Smooth muscle cell (in vitro differentiated cells): Measurements from ENCODE around the gene LYL1. TPM values are rescaled to one million over a fixed set of nuclear protein-coding genes. Genes with fewer than 3 reads are reported as not detected.

Source experiments
- DNase-seq: peaks from one replicate; lab custom pipeline; 2025; ENCODE audit not compliant: unreplicated experiment; lab: John Stamatoyannopoulos, UW
- H2AFZ ChIP-seq: fragments of 200-600 bp; sonication (generic); 2 replicates; pipeline ENCODE4 v1.6.0; 2016; ENCODE audit warnings: antibody characterized with exemption, low read depth, mild to moderate bottlenecking
- H3F3A ChIP-seq: fragments of 200-600 bp; sonication (generic); 2 replicates; pipeline ENCODE4 v1.6.0; 2017; ENCODE audit warnings: antibody characterized with exemption, low read depth
- H3K27ac ChIP-seq: fragments of 200-600 bp; sonication (generic); 2 replicates; pipeline ENCODE4 v1.5.1; 2016; ENCODE audit warnings: low read depth, mild to moderate bottlenecking
- H3K27me3 ChIP-seq: fragments of 200-600 bp; sonication (generic); 2 replicates; pipeline ENCODE4 v1.6.1; 2016; ENCODE audit warnings: low read depth, mild to moderate bottlenecking
- H3K36me3 ChIP-seq: fragments of 200-600 bp; sonication (generic); 2 replicates; pipeline ENCODE4 v1.5.1; 2016; ENCODE audit warnings: low read depth
- H3K4me1 ChIP-seq: fragments of 200-600 bp; sonication (generic); 2 replicates; pipeline ENCODE4 v1.5.1; 2016; ENCODE audit warnings: low read depth
- H3K4me2 ChIP-seq: fragments of 200-600 bp; sonication (generic); 2 replicates; pipeline ENCODE4 v1.6.0; 2016; ENCODE audit warnings: mild to moderate bottlenecking
- H3K4me3 ChIP-seq: fragments of 200-600 bp; sonication (generic); 2 replicates; pipeline ENCODE4 v1.5.1; 2016; ENCODE audit warnings: mild to moderate bottlenecking
- H3K79me2 ChIP-seq: fragments of 200-600 bp; sonication (generic); 2 replicates; pipeline ENCODE4 v1.6.0; 2016; ENCODE audit warnings: low read depth, mild to moderate bottlenecking
- H3K9ac ChIP-seq: fragments of 200-600 bp; sonication (generic); 2 replicates; pipeline ENCODE4 v1.6.0; 2016; ENCODE audit warnings: low read depth
- H3K9me3 ChIP-seq: fragments of 200-600 bp; sonication (generic); replicated peaks from 2 replicates; pipeline ENCODE4 v1.5.1; 2016; ENCODE audit warnings: low read depth
- H4K20me1 ChIP-seq: fragments of 200-600 bp; sonication (generic); 2 replicates; pipeline ENCODE4 v1.6.0; 2016; ENCODE audit warnings: low read depth
- WGBS: methylation state at CpG from one replicate; pipeline ENCODE4 v1.1.7; 2016; ENCODE audit warnings: low lambda C conversion rate; 5-methylcytosine and 5-hydroxymethylcytosine counted together
- polyA plus RNA-seq: library from polyadenylated mRNA; unstranded; fragments of >200 nt; fragmentation: Nextera tagmentation; extraction: Ambion mirVana; gene quantifications from 2 replicates; pipeline ENCODE4 v1.2.1, GENCODE V29; 2016
- total RNA-seq: library from RNA; depleted of rRNA; stranded (reverse); fragments of >200 nt; gene quantifications from 2 replicates; pipeline ENCODE4 v1.2.3, GENCODE V29; 2014
- TF ChIP-seq, protein P1 (sequence below): fragments of 200-600 bp; sonication (generic); IDR thresholded peaks from 2 replicates; pipeline ENCODE4 v1.5.1; 2017; ENCODE audit warnings: borderline replicate concordance, mild to moderate bottlenecking, antibody characterized with exemption; ENCODE audit not compliant: insufficient read depth, poor library complexity, severe bottlenecking

The LYL1 gene
- total and polyA plus RNA-seq, 2 experiments from 2014 or later: 2.8 to 3.2 TPM

DNA sequence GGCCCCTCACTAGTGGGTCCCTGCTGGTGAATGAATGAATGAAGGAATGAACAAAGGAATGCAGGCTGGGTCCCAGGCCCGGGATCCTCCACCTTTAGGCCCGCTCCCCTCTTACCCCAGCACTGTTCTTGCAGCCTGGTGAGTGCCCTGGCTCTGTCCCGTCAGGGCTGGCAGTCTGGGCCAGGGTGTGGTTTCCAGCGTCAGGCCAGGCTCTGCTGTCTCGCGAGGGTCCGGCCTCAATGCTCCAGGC is 317 bp downstream of the LYL1 start:
- H2AFZ ChIP-seq: peak overlapping the region; percentile 72
- no peak overlapping the region for H3K9ac ChIP-seq
- TF ChIP-seq, protein P1, sequence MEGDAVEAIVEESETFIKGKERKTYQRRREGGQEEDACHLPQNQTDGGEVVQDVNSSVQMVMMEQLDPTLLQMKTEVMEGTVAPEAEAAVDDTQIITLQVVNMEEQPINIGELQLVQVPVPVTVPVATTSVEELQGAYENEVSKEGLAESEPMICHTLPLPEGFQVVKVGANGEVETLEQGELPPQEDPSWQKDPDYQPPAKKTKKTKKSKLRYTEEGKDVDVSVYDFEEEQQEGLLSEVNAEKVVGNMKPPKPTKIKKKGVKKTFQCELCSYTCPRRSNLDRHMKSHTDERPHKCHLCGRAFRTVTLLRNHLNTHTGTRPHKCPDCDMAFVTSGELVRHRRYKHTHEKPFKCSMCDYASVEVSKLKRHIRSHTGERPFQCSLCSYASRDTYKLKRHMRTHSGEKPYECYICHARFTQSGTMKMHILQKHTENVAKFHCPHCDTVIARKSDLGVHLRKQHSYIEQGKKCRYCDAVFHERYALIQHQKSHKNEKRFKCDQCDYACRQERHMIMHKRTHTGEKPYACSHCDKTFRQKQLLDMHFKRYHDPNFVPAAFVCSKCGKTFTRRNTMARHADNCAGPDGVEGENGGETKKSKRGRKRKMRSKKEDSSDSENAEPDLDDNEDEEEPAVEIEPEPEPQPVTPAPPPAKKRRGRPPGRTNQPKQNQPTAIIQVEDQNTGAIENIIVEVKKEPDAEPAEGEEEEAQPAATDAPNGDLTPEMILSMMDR: no peak
- no peaks in the 10 kb centered on the region for H3K79me2 ChIP-seq
- peaks cover 10% of the 10 kb centered on the region for H3F3A ChIP-seq
- H3K4me2 ChIP-seq: peak overlapping the region; percentile 85
- H3K9me3 ChIP-seq: no peaks in the 10 kb centered on the region
- WGBS: 15% methylated on average over 7 of the region's 7 CpGs
- no peak for DNase-seq
- peaks cover 19% of the 10 kb centered on the region for H3K27me3 ChIP-seq
- H3K4me3 ChIP-seq: peak overlapping the region; percentile 39
- peaks cover 11% of the 10 kb centered on the region for H3K4me1 ChIP-seq
- no peaks in the 10 kb centered on the region for H3K36me3 ChIP-seq
- peaks cover 1% of the 10 kb centered on the region for H4K20me1 ChIP-seq
- H3K27ac ChIP-seq: no peak overlapping the region

DNA sequence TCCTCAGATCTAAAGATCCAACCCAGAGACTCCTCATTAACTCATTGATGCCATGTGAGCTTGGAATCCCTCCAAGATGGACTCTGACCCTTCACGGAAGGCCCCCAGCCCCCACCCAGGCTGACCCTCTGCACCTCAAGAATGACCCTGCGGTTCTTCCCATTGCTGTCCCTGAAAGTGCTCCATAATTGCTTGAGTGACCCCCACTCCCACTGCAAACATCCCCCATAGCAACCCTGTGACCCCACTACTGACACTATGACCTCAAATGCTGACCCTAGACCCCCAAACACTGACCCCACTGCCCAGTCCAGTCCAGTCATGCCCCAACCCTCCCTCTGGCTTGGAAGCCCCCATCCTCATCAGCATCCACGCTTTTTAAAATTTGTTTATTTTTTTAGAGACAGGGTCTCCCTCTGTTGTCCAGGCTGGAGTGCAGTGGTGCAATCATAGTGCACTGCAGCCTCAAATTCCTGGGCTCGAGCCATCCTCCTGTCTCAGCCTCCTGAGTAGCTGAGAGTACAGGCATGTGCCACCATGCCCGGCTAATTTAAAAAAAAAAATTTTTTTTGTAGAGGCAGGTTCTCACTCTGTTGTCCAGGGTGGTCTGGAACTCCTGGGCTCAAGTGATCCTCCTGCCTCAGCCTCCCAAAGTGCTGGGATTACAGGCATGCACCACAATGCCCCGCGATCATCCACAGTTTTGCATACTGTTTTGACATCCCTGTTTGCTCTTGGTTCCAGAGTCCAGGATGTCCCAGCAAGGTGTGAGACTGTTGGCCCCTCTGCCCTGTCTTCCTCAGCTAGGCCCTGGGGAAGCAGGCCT is 855 bp downstream of the LYL1 start:
- TF ChIP-seq, protein P1: no peak
- no peak overlapping the region for H3K9ac ChIP-seq
- peaks cover 24% of the 10 kb centered on the region for H3K27me3 ChIP-seq
- no peak overlapping the region for H3K27ac ChIP-seq
- H3K4me1 ChIP-seq: peaks cover 16% of the 10 kb centered on the region
- H3K4me3 ChIP-seq: peak overlapping the region; percentile 39
- DNase-seq: no peak
- H3K9me3 ChIP-seq: no peaks in the 10 kb centered on the region
- no peaks in the 10 kb centered on the region for H3K79me2 ChIP-seq
- WGBS: 90% methylated on average over 7 of the region's 7 CpGs
- peak overlapping the region; percentile 72 for H2AFZ ChIP-seq
- H3F3A ChIP-seq: peaks cover 10% of the 10 kb centered on the region
- H3K36me3 ChIP-seq: no peaks in the 10 kb centered on the region
- peaks cover 7% of the 10 kb centered on the region for H4K20me1 ChIP-seq
- peak overlapping the region; percentile 85 for H3K4me2 ChIP-seq

DNA sequence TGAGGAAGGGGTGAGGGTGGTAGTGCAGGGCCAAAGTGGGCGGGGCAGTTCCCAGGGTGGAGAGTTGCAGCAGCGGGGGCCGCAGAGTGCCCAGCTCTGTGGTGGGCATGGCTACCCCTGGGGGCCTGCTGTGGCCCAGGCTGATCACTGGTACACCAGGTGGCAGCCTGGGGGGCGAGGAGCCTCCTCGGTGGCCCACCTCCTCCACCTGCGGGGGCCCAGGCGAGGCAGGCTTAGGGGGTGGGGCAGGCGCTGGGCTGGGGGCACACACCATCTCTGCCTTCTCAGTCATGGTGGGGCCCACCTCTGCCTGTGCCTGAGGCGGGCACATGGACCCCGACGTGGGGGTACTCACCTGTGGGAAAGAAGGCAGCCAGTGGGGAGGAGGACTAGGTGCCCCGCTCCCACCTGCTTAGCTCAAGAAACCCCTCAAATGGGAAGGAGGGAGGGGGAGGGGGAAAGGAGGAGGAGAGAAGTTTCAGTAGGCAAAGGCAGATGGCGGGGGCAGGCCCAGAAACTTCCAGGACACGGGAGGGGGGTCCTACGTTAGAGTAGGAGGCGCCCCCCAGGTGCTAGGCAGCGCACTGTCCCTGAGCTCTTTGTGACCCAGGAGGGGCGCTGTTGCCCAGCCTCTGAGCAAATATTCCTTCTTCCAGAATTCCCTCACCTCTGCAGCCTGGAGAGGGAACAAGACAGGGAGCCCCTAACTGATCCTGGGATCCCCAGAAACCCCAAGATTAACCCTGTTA is 1.6 kb downstream of the LYL1 start:
- Histone ChIP-seq H2AFZ (no peak overlapping the region), H4K20me1 (peaks cover 11% of the 10 kb centered on the region), H3K4me1 (peaks cover 24% of the 10 kb centered on the region), H3K9me3 (no peaks in the 10 kb centered on the region), H3K27me3 (peaks cover 32% of the 10 kb centered on the region), H3K9ac (no peak overlapping the region), H3K4me2 (no peak overlapping the region), H3K4me3 (no peak overlapping the region), H3K79me2 (no peaks in the 10 kb centered on the region), H3K27ac (no peak overlapping the region), H3K36me3 (no peaks in the 10 kb centered on the region), H3F3A (peaks cover 12% of the 10 kb centered on the region)
- DNase-seq: no peak
- 87% methylated on average over 10 of the region's 18 CpGs for WGBS
- TF ChIP-seq, protein P1: peak; percentile 23
